GM12878 (cell line): Measurements from ENCODE around the gene ST7. TPM values are rescaled to one million over a fixed set of nuclear protein-coding genes. Genes with fewer than 3 reads are reported as not detected.

Source experiments
- ATAC-seq: fragments of 200-7000 bp; cut with Tn5 transposase; 3 replicates; pipeline ENCODE4 v1.9.1; 2020; ENCODE audit warnings: mild to moderate bottlenecking, moderate library complexity
- BruUV-seq: library from RNA; stranded (reverse); fragments of 400-500 nt; replicated peaks from 2 replicates; lab custom pipeline; 2021; lab: Mats Ljungman, UMichigan
- CTCF ChIA-PET: fragments of 300-600 bp; sonication (Branson Sonifier 250); formaldehyde crosslinking; extraction: SDS; loops from one replicate; lab custom pipeline; 2021; ENCODE audit warnings: inconsistent platforms; lab: Yijun Ruan, JAX
- POLR2A ChIA-PET: fragments of 350-600 bp; formaldehyde crosslinking; extraction: SDS; loops from one replicate; lab custom pipeline; 2021; ENCODE audit warnings: inconsistent platforms; lab: Charles Lee
- RAD21 ChIA-PET: fragments of 300-600 bp; sonication (Branson Sonifier 250); formaldehyde crosslinking; loops from one replicate; lab custom pipeline; 2023; ENCODE audit warnings: antibody characterized with exemption; ENCODE audit not compliant: unreplicated experiment; lab: Charles Lee
- SMC1A ChIA-PET: fragments of 300-600 bp; sonication (Branson Sonifier 250); formaldehyde crosslinking; loops from one replicate; lab custom pipeline; 2023; ENCODE audit not compliant: unreplicated experiment, uncharacterized antibody; lab: Charles Lee
- DNase-seq: peaks from one replicate; pipeline ENCODE4 v3.0.0-alpha.2; 2011; ENCODE audit warnings: low read depth, low spot score
- FAIRE-seq: peaks from 3 replicates; lab custom pipeline; 2011; peaks lifted over from hg19 to GRCh38; lab: Jason Lieb, UNC
- H2AFZ ChIP-seq: 2 replicates; pipeline ENCODE4 v1.6.0; 2011; ENCODE audit warnings: low read depth, low read length, control low read depth; ENCODE audit not compliant: control insufficient read depth
- H3K27ac ChIP-seq: 2 replicates; pipeline ENCODE4 v1.5.1; 2011; ENCODE audit warnings: control low read depth; ENCODE audit not compliant: control insufficient read depth, insufficient read depth
- H3K27me3 ChIP-seq, 2 experiments: replicated peaks in 1 of 2; 2 replicates each; pipeline versions ENCODE4 v1.6.0 to v1.6.1; 2011; ENCODE audit warnings: low read length in 1 of 2; ENCODE audit not compliant: control insufficient read depth in 2 of 2, insufficient read depth in 2 of 2
- H3K36me3 ChIP-seq, 2 experiments: 2 replicates each; pipeline ENCODE4 v1.5.1; 2011; ENCODE audit warnings: low read length in 1 of 2; ENCODE audit not compliant: control insufficient read depth in 2 of 2, insufficient read depth in 2 of 2
- H3K4me1 ChIP-seq: 2 replicates; pipeline ENCODE4 v1.6.1; 2011; ENCODE audit warnings: mild to moderate bottlenecking, low read length, moderate library complexity, mixed read lengths; ENCODE audit not compliant: control insufficient read depth, insufficient read depth
- H3K4me2 ChIP-seq: 2 replicates; pipeline ENCODE4 v1.6.0; 2011; ENCODE audit warnings: control low read depth; ENCODE audit not compliant: control insufficient read depth, insufficient read depth
- H3K4me3 ChIP-seq: fragments of 200-600 bp; sonication (generic); 2 replicates; pipeline ENCODE4 v1.5.1; 2016
- H3K79me2 ChIP-seq: 2 replicates; pipeline ENCODE4 v1.6.0; 2011; ENCODE audit warnings: low read length; ENCODE audit not compliant: control insufficient read depth, insufficient read depth
- H3K9ac ChIP-seq: 2 replicates; pipeline ENCODE4 v1.8.0; 2011; ENCODE audit warnings: low read length, control low read depth, mixed read lengths; ENCODE audit not compliant: control insufficient read depth, insufficient read depth
- H3K9me3 ChIP-seq: replicated peaks from 3 replicates; pipeline ENCODE4 v1.5.1; 2011; ENCODE audit warnings: mild to moderate bottlenecking, low read length; ENCODE audit not compliant: control insufficient read depth, insufficient read depth
- H4K20me1 ChIP-seq: 2 replicates; pipeline ENCODE4 v1.6.0; 2011; ENCODE audit not compliant: control insufficient read depth, insufficient read depth
- ATF2 ChIP-seq: IDR thresholded peaks from 2 replicates; pipeline ENCODE4 v1.6.1; 2012; ENCODE audit warnings: low read length, inconsistent platforms
- ESRRA ChIP-seq: IDR thresholded peaks from 2 replicates; pipeline ENCODE4 v1.6.1; 2012; ENCODE audit warnings: mild to moderate bottlenecking, low read length, improper control_type of control experiment
- MTA2 ChIP-seq: fragments of 450-650 bp; IDR thresholded peaks from 2 replicates; pipeline ENCODE4 v1.6.1; 2016; ENCODE audit warnings: low read depth, mild to moderate bottlenecking, moderate library complexity
- NR2C2 ChIP-seq: IDR thresholded peaks from 2 replicates; pipeline ENCODE4 v1.6.1; 2011; ENCODE audit warnings: borderline replicate concordance, low read depth; ENCODE audit not compliant: control insufficient read depth, insufficient read length
- PBX3 ChIP-seq: IDR thresholded peaks from 2 replicates; pipeline ENCODE4 v1.6.1; 2011; ENCODE audit warnings: mild to moderate bottlenecking, low read depth, low read length, moderate library complexity; ENCODE audit not compliant: insufficient replicate concordance
- SPI1 ChIP-seq: IDR thresholded peaks from 2 replicates; pipeline ENCODE4 v1.6.1; 2011; ENCODE audit warnings: low read depth, mild to moderate bottlenecking, low read length, moderate library complexity, borderline replicate concordance; ENCODE audit not compliant: insufficient read depth
- USF1 ChIP-seq: IDR thresholded peaks from 2 replicates; pipeline ENCODE4 v1.6.1; 2011; ENCODE audit warnings: borderline replicate concordance, low read depth, mild to moderate bottlenecking, moderate library complexity, mixed read lengths, low read length; ENCODE audit not compliant: insufficient read depth; ENCODE audit errors: extremely low read length
- ZBTB4 ChIP-seq: fragments of 450-650 bp; formaldehyde crosslinking; IDR thresholded peaks from 2 replicates; pipeline ENCODE4 v1.4.0; 2022; ENCODE audit warnings: mild to moderate bottlenecking, moderate library complexity
- ZNF207 ChIP-seq: fragments of 450-650 bp; IDR thresholded peaks from 2 replicates; pipeline ENCODE4 v1.6.1; 2014; ENCODE audit warnings: antibody characterized with exemption, mild to moderate bottlenecking, borderline replicate concordance
- ZZZ3 ChIP-seq: IDR thresholded peaks from 2 replicates; pipeline ENCODE4 v1.6.1; 2011; ENCODE audit warnings: low read depth; ENCODE audit not compliant: control insufficient read depth, insufficient read length
- in situ Hi-C: fragments of 300-500 bp; cut with MboI; formaldehyde crosslinking; loops from 9 replicates; pipeline ENCODE4 v1.14.3; 2018; ENCODE audit warnings: mixed read lengths
- intact Hi-C: fragments of 100-400 bp; cut with micrococcal nuclease; formaldehyde crosslinking; loops from one replicate; pipeline ENCODE4 v1.14.2; 2022; ENCODE audit not compliant: unreplicated experiment
- polyA plus RNA-seq, 11 experiments: library from polyadenylated mRNA; depleted of rRNA in 4 of 11; unstranded in 6 of 11; stranded (reverse) in 5 of 11; fragments of >200 nt; fragmentation: Nextera tagmentation in 4 of 11; fragmentation: Illumina TruSeq in 1 of 11; extraction: Ambion mirVana in 4 of 11; extraction: Trizol in 1 of 11; gene quantifications; 1 replicate in 1 of 11; 2 replicates in 10 of 11; pipeline versions ENCODE4 v1.2.1 to v1.2.3, GENCODE V29; 2011 to 2016; ENCODE audit warnings: inconsistent platforms in 2 of 11, missing spikeins in 2 of 11, low read depth in 1 of 11
- total RNA-seq, 4 experiments: library from RNA; depleted of rRNA in 3 of 4; stranded (reverse); fragments of >200 nt in 3 of 4; fragmentation: Illumina TruSeq in 1 of 4; extraction: Trizol in 1 of 4; gene quantifications; 2 replicates each; pipeline versions ENCODE4 v1.2.1 to v1.2.3, GENCODE V29; 2013 to 2021

ST7 gene
- total and polyA plus RNA-seq, 10 of the 15 experiments (the other 5 are each of a cell fraction or from before 2014, with no cell fraction given) = 27.7 to 76.4 (median 53.6) TPM

- H3K9me3 ChIP-seq = peaks cover 4% of the 10 kb centered on the region; the same call in 2 of the 3 replicates
- ChIA-PET SMC1A (interaction anchor here (1.1 to 1.9 kb wide), 5 partner anchors 9 to 153 kb away, joined by 3 to 8 read pairs (median 4); no protein-coding TSS in a partner anchor), CTCF (interaction anchor here (1.0 to 2.8 kb wide), 3 partner anchors 22 to 165 kb away, joined by 6 to 13 read pairs (median 6); no protein-coding TSS in a partner anchor), RAD21 (interaction anchor here (1.1 to 1.3 kb wide), 2 partner anchors 9 to 47 kb away, joined by 3 read pairs; no protein-coding TSS in a partner anchor), POLR2A (interaction anchor here (0.8 kb wide), 1 partner anchor 13 kb away, joined by 6 read pairs; no protein-coding TSS in a partner anchor)
- ATAC-seq = peak; percentile 75
- DNase-seq = no peak
- no peaks in the 10 kb centered on the region for H3K27me3 ChIP-seq
- H3K4me1 ChIP-seq = peaks cover 25% of the 10 kb centered on the region
- H3K36me3 ChIP-seq = no peaks in the 10 kb centered on the region
- in situ Hi-C loops (no loop called here), intact Hi-C loops (no loop called here)
- TF ChIP-seq ZZZ3 = no peak
- no peak for TF ChIP-seq PBX3
- peak; percentile 58; the same call in 1 of the 2 replicates for TF ChIP-seq SPI1
- TF ChIP-seq ZNF207 = no peak
- TF ChIP-seq ESRRA = no peak
- no peak for TF ChIP-seq NR2C2
- TF ChIP-seq USF1 = no peak
- TF ChIP-seq ATF2 = no peak
- no peak for TF ChIP-seq ZBTB4 (CRISPR knock-in tag)
- TF ChIP-seq MTA2 = peak; percentile 38; the same call in 1 of the 2 replicates
- no peak for FAIRE-seq
- peaks cover 79% of the 10 kb centered on the region for H3K79me2 ChIP-seq
- H2AFZ ChIP-seq = no peak overlapping the region
- H3K27ac ChIP-seq = no peak overlapping the region
- no peak overlapping the region for H3K9ac ChIP-seq
- H4K20me1 ChIP-seq = no peaks in the 10 kb centered on the region
- no TSS peak for BruUV-seq
- H3K4me2 ChIP-seq = peak overlapping the region; percentile 39; the same call in 1 of the 2 replicates
- H3K4me3 ChIP-seq = no peak overlapping the region
Measured at GRCh38 chr7:116963234-116963633, 9.9 kb downstream of the ST7 start.
